Esophagus squamous epithelium (tissue), 5 donors: ENCODE measurements around the gene KLK13. TPM values are rescaled to one million over a fixed set of nuclear protein-coding genes. Genes with fewer than 3 reads are reported as not detected.

Experiments used
- DNase-seq: peaks from one replicate; lab custom pipeline; 2025; lab: John Stamatoyannopoulos, UW
- H3K27ac ChIP-seq, 4 donors: fragments of 200-600 bp; sonication (generic); one replicate each; pipeline ENCODE4 v1.5.1; 2016 to 2019; ENCODE audit warnings: mild to moderate bottlenecking in 1 of 4
- H3K27me3 ChIP-seq, 4 donors: fragments of 200-600 bp; sonication (generic); 1 replicate in 3 of 4; 2 replicates in 1 of 4; pipeline versions ENCODE4 v1.5.1 to v1.6.0; 2017 to 2021; ENCODE audit warnings: antibody characterized with exemption in 1 of 4
- H3K36me3 ChIP-seq, 3 donors: fragments of 200-600 bp; sonication (generic); one replicate each; pipeline ENCODE4 v1.5.1; 2016 to 2019
- H3K4me1 ChIP-seq, 3 donors: fragments of 200-600 bp; sonication (generic); one replicate each; pipeline ENCODE4 v1.5.1; 2017 to 2019
- H3K4me3 ChIP-seq, 4 donors: fragments of 200-600 bp; sonication (generic); 1 replicate in 3 of 4; 2 replicates in 1 of 4; pipeline ENCODE4 v1.5.1; 2016 to 2019; ENCODE audit warnings: mild to moderate bottlenecking in 2 of 4, moderate library complexity in 1 of 4
- H3K9me3 ChIP-seq, 3 donors: fragments of 200-600 bp; sonication (generic); one replicate each; pipeline ENCODE4 v1.5.1; 2016 to 2019
- CTCF ChIP-seq, 6 experiments: fragments of 450-650 bp in 4 of 6; fragments of 200-600 bp in 2 of 6; sonication (generic) in 2 of 6; IDR thresholded peaks; one replicate each; pipeline ENCODE4 v1.5.1; 2016 to 2019; ENCODE audit warnings: antibody characterized with exemption in 6 of 6, mild to moderate bottlenecking in 4 of 6, moderate library complexity in 4 of 6
- POLR2A ChIP-seq, 4 donors: fragments of 450-650 bp; IDR thresholded peaks; one replicate each; pipeline ENCODE4 v1.6.1; 2017; ENCODE audit warnings: antibody characterized with exemption in 4 of 4, mild to moderate bottlenecking in 4 of 4, moderate library complexity in 3 of 4
- WGBS, 2 donors: methylation state at CpG; one replicate each; pipeline ENCODE4 v1.1.5; 2018; 5-methylcytosine and 5-hydroxymethylcytosine counted together
- intact Hi-C: fragments of 100-400 bp; cut with DNase I; formaldehyde crosslinking; loops from one replicate; pipeline ENCODE4 v1.15.0; 2022
- total RNA-seq, 4 donors: library from RNA; depleted of rRNA; stranded (reverse); fragments of >200 nt; gene quantifications; one replicate each; pipeline ENCODE4 v1.1.0, GENCODE V29; 2016
- donor health status: DM: yes; HTN: yes; CAD: no.

The KLK13 gene
- total RNA-seq, 4 donors from 2014 or later = 163 to 973 (median 600) TPM

GRCh38 chr19:51009061-51009891 lies 55.6 kb downstream of the KLK13 start:
- Histone ChIP-seq H3K27ac (peak overlapping the region in 3 of 4 donors; percentile 61 to 63 (median 63)), H3K9me3 (no peaks in the 10 kb centered on the region), H3K27me3 (peaks cover 0 to 58% (median 0%) of the 10 kb centered on the region in 4 donors), H3K4me3 (no peak overlapping the region), H3K4me1 (peaks cover 3 to 25% (median 10%) of the 10 kb centered on the region in 3 donors), H3K36me3 (peaks cover 0 to 4% (median 0%) of the 10 kb centered on the region in 3 donors)
- intact Hi-C loops = no loop called here
- WGBS, 2 donors = 44 to 52% methylated on average over 5 to 8 of the region's 19 CpGs
- no peak for DNase-seq
- TF ChIP-seq CTCF (IDR thresholded peaks at IDR 0.05) (no peak), POLR2A (IDR thresholded peaks at IDR 0.05) (no peak)

- intact Hi-C loops = no loop called here
- WGBS, 2 donors = 84 to 88% methylated on average over 3 of the region's 3 CpGs
- no peak for TF ChIP-seq POLR2A (IDR thresholded peaks at IDR 0.05)
- TF ChIP-seq CTCF (IDR thresholded peaks at IDR 0.05) = no peak
- H3K27me3 ChIP-seq = peaks cover 0 to 57% (median 0%) of the 10 kb centered on the region in 4 donors
- no peak for DNase-seq
- no peaks in the 10 kb centered on the region for H3K9me3 ChIP-seq
- no peaks in the 10 kb centered on the region for H3K36me3 ChIP-seq
- no peak overlapping the region for H3K4me3 ChIP-seq
- H3K4me1 ChIP-seq = peaks cover 7 to 25% (median 10%) of the 10 kb centered on the region in 3 donors
- H3K27ac ChIP-seq = no peak overlapping the region
Measured at GRCh38 chr19:51007488-51007887, 57.4 kb downstream of the KLK13 start.

- H3K9me3 ChIP-seq = no peaks in the 10 kb centered on the region
- H3K4me1 ChIP-seq = peaks cover 14 to 36% (median 16%) of the 10 kb centered on the region in 3 donors
- TF ChIP-seq CTCF (IDR thresholded peaks at IDR 0.05) = no peak
- no peak for TF ChIP-seq POLR2A (IDR thresholded peaks at IDR 0.05)
- H3K4me3 ChIP-seq = no peak overlapping the region
- WGBS, 2 donors = 24 to 49% methylated on average over 4 to 8 of the region's 8 CpGs
- intact Hi-C loops = no loop called here
- no peak for DNase-seq
- no peak overlapping the region for H3K27ac ChIP-seq
- peaks cover 0 to 60% (median 0%) of the 10 kb centered on the region in 4 donors for H3K27me3 ChIP-seq
- H3K36me3 ChIP-seq = no peaks in the 10 kb centered on the region
Measured at GRCh38 chr19:51006406-51006805, 58.5 kb downstream of the KLK13 start.

Other genes with a start within 250 kb of the KLK13 start
- not detected for gene KLK1, start 241.3 kb downstream of the KLK13 start, total RNA-seq
- not detected for gene KLK15, start 231.5 kb downstream of the KLK13 start, total RNA-seq
- gene KLK3, start 210.2 kb downstream of the KLK13 start, total RNA-seq = not detected
- not detected for gene KLK2, start 191.7 kb downstream of the KLK13 start, total RNA-seq
- gene KLK4, start 153.7 kb downstream of the KLK13 start, total RNA-seq = not detected
- 10 to 100 TPM in 3 of 4 donors, 1 to 10 TPM in 1; 5.9 to 84.7 (median 49.9) TPM for gene KLK5, start 112.1 kb downstream of the KLK13 start, total RNA-seq
- gene KLK6, start 95.5 kb downstream of the KLK13 start, total RNA-seq = 100 to 1,000 TPM in 2 of 4 donors, 10 to 100 TPM in 1, 1 to 10 TPM in 1; 6.1 to 160 (median 102) TPM
- gene KLK7, start 81.2 kb downstream of the KLK13 start, total RNA-seq = 100 to 1,000 TPM in 3 of 4 donors, 1 to 10 TPM in 1; 9.5 to 309 (median 198) TPM
- gene KLK8, start 63.5 kb downstream of the KLK13 start, total RNA-seq = 100 to 1,000 TPM in 3 of 4 donors, 10 to 100 TPM in 1; 32.8 to 235 (median 191) TPM
- 100 to 1,000 TPM in 3 of 4 donors, 10 to 100 TPM in 1; 73.4 to 816 (median 310) TPM for gene KLK10, start 45.4 kb downstream of the KLK13 start, total RNA-seq
- 100 to 1,000 TPM; 171 to 460 (median 244) TPM for gene KLK11, start 38.5 kb downstream of the KLK13 start, total RNA-seq
- gene KLK12, start 30.1 kb downstream of the KLK13 start, total RNA-seq = 100 to 1,000 TPM in 2 of 4 donors, 10 to 100 TPM in 2; 16.2 to 231 (median 115) TPM
- gene KLK14, start 17.8 kb upstream of the KLK13 start, total RNA-seq = under 1 TPM in 1 of 4 donors, not detected in 3; 0.66 TPM
- gene CTU1, start 43.3 kb upstream of the KLK13 start, total RNA-seq = 10 to 100 TPM; 10.8 to 18.6 (median 13.5) TPM
- gene SIGLEC9, start 59.8 kb upstream of the KLK13 start, total RNA-seq = 1 to 10 TPM in 3 of 4 donors, under 1 TPM in 1; 0.49 to 4.4 (median 2.4) TPM
- gene SIGLEC7, start 77.2 kb upstream of the KLK13 start, total RNA-seq = 1 to 10 TPM in 1 of 4 donors, under 1 TPM in 2, not detected in 1; 0.13 to 3.8 (median 0.32) TPM
- 1 to 10 TPM in 1 of 4 donors, under 1 TPM in 3; 0.30 to 6.7 (median 0.58) TPM for gene CD33, start 160.0 kb upstream of the KLK13 start, total RNA-seq
- not detected for gene SIGLECL1, start 186.0 kb upstream of the KLK13 start, total RNA-seq
- gene IGLON5, start 246.6 kb upstream of the KLK13 start, total RNA-seq = not detected